NOMO-1 treated with dmso at 0.1 percent for 144 hours (cell line): ENCODE results near the gene GPR65.
A peak's percentile ranks its signal among the peaks of the same experiment; 100 is the strongest.

Source experiments
- DNase-seq: peaks from one replicate; lab custom pipeline; 2025; ENCODE audit not compliant: unreplicated experiment; lab: John Stamatoyannopoulos, UW

The GPR65 gene

DNA sequence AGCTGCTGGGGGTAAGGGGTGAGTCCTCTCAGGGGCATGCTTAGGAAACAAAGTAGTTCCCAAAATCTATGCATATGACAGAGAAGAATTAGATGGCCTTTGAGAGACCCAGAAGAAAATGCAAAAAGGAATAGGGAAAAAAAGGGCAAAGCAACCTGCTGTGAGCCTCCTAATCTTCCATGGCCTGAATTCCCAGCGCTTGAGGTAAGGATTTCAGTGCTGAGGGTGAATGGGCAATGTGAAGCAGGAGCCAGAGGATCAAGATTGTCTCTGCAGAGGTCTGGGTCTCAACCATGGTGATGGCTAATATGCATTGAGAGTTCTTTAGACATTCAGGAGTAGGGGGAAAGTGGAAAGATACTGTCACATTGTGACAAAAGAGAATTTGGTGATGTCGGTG lies 31.5 kb downstream of the GPR65 start:
- no peak for DNase-seq

DNA sequence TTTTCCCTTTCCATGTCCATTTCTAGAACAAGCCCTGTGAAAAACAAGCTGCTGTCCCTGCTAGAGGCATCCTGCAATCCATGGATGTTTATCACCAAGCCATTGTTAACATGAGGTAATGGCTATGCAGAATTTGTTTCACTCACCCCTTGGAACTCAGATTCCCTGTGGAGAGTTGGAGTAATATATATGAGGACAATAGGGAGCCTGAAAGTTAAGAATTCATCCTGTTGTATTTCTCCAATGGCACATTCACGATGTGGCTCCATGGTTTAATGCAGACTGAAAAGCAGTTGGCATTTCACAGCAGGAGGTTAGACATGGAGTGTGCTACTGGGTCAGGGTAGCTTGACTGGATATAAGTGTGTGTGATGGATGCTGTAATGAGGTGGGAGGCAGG lies 32.4 kb downstream of the GPR65 start:
- no peak for DNase-seq

DNA sequence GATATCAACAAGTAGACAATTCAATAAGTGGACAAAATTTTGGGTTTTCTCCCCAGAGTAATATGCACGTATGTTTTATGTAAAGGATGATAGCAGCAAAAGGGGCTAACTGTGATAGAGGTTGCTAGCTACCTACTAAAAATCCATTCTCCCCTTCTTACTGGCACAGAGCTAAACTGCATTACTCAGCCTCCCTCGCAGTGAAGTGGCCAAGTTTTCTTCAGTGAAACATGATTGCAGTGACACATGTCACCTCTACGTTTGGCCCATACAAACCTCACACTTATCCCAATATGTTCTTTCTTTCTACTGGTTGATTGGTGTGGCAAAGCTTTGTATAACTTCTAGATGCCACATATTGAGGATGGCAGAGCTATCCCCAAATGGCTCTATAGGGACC lies 34.3 kb downstream of the GPR65 start:
- DNase-seq, result no peak

DNA sequence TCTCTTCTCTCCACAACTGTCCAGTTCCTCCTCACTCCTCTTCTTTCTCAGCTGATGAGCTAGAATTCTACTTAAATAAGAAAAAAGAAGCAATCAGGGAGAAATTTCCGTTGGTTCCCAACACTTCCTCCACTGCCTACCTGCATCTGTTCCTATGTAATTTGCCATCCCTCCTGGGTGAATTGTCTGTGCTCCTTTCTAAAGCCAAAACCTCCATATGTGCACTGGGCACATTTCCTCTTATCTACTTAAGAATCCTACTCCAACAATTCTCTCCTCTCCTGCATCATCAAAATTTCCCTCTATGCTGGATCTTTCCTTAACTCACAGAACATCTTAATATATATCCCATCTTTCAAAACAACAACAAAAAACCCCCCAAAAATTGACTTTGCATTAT lies 35.2 kb downstream of the GPR65 start:
- no peak for DNase-seq

DNA sequence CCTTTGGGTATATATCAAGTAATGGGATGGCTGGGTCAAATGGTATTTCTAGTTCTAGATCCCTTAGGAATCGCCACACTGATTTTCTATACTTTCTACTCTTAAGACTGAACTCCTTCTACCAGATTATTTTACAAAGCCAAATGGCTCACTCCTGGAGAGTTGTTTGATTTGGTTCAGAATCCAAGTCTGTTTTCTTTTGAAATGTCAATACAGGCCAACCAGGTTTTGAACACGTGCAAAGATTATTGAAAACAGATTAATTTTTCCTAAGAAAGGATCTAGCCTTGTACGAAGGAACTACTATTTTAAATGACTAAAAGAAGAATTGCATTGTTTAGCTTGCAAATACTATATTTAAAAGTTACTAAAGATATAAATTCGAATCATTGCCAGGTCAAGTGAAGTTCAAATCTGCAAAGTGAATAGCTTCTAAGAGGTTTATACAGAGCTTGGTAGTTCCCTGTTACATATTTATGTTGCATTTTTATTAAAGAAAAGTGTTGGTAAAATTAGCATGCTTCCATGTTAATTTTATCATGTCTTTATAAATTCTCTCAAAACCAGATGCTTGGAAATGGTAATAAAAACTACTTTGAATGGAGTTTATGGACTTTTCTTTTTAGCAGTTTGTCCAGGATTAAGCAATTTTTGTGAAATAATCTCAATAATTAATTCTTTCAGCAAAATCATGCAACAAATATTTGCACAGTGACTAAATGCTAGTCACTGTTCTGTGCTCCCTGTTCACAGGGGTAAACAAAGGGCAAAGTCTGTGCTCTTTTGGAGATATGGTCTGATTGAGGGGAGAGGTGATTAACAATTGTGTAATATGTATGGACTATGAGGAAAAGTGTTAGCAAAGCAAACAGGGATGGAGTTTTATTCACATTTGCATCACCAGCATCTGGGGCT lies 38.9 kb downstream of the GPR65 start:
- no peak for DNase-seq

DNA sequence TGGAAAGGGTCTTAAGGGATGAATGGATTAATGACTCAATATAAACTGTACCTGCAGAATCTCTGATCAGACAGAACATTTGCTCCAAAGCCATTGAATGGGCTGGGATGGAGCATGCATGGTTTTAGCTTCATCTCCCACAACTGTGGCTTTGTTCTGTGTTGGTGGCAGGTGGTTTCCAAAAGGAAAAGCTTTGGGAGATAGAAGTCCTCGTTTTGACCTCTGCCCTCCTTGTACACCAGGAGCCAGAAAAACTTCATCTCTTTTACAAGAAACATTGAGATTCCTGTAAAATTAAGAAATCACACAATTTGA lies 39.5 kb downstream of the GPR65 start:
- no peak for DNase-seq

DNA sequence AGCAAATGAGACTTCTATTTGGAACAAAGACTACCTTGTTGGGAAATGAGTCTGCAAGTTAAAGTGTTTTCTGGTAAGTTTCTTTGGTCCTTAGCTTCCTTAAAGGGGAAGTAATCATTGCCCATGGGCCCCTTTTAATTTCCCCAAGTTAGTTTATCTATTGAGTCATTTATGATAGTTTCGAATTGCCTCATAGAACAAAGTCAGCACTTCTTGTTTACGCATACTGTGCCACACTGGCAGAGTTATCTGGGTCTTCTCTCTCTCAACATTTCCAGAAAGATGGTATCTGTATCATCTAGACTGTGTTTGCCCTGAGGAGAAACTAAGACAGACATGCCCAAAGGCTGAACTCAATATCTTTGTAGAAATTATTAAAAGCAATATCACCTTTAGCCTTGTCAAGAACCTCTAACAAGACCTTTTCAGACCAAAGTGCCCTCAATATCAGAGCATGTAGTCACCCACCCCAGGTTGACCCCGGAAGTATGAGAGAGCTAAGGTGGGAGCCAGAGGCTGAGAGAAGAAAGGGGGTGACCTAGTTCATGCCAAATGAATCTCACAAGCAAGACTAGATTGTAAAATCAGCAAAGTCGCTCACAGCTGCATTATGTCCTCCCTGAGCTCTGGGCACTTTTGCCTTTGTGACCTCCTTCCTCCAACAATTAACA lies 40.0 kb downstream of the GPR65 start:
- peak; percentile 73 for DNase-seq

DNA sequence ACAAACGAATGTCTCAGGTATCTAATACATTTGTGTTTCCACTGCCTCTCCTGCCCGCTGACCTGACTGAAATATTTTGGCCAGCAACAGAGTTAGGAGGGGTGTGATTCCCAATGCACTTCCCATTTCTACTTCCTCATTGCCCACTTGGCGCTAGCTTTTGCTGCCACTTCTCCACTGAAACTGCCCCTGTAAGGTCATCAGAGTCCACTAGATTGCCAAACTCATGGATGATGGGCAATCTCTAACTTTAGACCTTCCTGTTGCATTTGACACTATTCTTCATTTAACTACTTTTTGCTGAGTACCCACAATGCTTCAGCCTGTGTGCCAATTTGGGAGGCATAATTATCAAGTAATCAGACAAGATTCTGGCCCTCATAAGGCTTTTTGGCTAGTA lies 40.8 kb downstream of the GPR65 start:
- peak; percentile 47 for DNase-seq

DNA sequence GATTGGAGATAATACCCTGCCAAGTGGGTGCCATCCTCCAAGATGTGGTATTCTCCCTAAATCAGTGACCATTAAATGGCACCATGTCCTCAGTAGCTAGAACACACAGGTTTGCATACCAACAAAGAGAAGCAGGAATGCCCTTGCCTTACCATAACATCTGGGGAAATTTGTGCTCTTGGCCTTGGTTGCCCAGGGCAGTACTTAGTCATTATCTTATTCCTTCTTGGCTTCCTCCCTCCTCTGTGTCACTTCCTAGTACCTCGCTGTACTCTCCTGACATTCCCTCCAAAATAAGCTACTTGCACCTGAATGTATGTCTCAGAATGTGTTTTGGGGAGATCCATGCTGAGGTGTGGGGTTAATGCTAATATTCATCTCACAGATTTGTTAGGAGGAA lies 43.4 kb downstream of the GPR65 start:
- no peak for DNase-seq

DNA sequence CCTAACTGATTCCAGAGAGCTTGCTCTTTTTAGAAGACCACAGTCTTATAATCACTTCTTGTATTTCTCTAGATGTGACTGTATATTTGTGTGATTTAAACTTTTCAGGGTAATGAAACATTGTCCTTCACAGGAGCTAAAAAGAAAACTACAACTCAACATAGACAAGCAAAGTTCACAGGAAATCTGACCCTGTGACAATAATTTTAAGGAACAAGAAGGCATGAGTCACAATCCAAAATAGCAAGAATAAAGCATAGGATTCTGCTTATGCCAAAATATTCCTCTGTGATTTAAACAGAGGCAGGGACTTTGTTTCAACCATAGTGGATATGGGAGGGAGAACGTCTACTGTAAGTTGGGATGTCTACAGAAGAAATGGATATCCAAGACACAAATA lies 44.3 kb downstream of the GPR65 start:
- no peak for DNase-seq

DNA sequence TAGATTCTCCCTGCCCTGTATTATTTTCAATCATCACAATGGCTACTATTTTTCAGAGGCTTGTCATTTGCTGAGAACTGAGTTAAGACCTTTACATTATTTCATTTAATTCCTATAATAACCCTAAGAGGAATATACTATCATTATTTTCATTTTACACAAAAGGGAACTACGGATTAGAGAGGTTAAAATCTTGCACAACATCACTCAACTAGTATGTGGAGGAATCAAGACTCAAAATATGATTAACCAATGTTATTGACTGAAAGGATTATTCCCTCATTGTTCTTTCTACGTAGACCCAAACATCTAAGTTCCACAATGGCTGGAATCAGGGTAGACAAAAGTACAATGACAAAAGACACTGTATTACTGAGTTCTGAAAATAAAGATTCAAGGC lies 45.0 kb downstream of the GPR65 start:
- no peak for DNase-seq

DNA sequence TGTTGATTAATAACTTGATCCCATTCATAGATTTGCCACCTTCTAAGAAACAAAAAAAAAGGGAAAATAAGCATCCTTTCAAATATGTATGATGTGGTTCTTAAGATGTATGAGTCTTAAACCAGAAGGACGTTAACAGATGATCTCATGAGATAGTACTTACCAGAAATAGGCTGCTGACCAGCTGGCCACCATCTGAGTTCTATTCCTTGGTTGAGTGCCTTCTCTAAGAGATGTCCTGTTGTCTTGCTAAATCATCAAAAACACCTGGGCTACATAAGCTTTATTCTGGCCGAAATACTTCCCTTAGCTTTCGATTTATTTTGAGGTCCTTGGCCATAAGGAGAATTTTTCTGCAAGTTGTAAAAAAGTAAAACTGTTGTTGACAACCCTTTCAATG lies 55.6 kb downstream of the GPR65 start:
- DNase-seq, result no peak

DNA sequence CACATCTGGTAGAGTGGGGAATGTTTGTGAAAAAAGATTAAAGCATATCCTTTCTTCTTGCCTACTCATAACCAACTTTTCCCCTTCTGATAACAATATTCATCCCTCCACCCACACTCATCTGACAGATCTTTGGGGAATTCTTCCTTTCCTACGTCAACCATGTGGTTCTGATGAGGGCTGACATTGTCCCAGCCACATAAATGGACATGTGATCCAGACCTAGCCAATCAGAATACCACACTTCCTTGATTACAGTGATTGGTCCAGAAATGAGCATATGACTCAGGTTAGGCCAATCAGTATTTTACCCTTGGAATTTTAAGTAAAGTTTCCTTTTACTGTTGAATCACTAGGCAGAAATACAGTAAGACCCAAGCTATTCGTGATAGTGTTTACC lies 58.9 kb downstream of the GPR65 start:
- no peak for DNase-seq
